HG03575 (cell line): ENCODE data around the gene VGF.
"Not testable (repeated sequence)": the region's sequence is repeated elsewhere in the genome, so short reads cannot be mapped to it uniquely, and the experiment has no call there.

Experiments
- ATAC-seq: cut with Tn5 transposase; IDR thresholded peaks from one replicate; pipeline ENCODE4 v1.9.1; 2021; ENCODE audit not compliant: unreplicated experiment, insufficient number of reproducible peaks, low FRiP score; ENCODE audit errors: extremely low read depth

Gene VGF

GRCh38 chr7:101153969-101154692 is 11.2 kb downstream of the VGF start, which contains the start of gene AP1S1:
Gene AP1S1, plus strand, starts transcription at chr7:101154476. Its CDS starts 39 bp downstream, at chr7:101154515.
- no peak for ATAC-seq

GRCh38 chr7:101151908-101152651 is 13.3 kb downstream of the VGF start:
- ATAC-seq = no peak

GRCh38 chr7:101140746-101141382 is 24.5 kb downstream of the VGF start:
- ATAC-seq = no peak

DNA sequence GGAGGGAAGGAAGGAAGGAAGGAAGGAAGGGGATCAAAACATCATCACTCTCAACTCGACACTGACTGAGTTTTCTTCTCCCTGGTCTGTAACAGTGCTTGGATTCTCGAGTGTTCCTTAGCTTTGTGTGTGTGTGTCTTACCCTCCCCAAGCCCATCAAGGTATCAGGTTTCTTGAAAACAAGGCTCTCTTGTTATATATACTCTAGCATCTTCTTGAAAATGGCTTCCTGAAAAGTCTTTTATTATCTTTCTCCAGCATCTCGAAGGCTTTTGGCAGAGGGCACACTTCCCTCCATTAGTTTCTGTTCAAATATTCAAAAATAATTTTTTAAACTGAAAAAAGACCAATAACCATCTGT is 25.1 kb downstream of the VGF start:
- no peak for ATAC-seq

DNA sequence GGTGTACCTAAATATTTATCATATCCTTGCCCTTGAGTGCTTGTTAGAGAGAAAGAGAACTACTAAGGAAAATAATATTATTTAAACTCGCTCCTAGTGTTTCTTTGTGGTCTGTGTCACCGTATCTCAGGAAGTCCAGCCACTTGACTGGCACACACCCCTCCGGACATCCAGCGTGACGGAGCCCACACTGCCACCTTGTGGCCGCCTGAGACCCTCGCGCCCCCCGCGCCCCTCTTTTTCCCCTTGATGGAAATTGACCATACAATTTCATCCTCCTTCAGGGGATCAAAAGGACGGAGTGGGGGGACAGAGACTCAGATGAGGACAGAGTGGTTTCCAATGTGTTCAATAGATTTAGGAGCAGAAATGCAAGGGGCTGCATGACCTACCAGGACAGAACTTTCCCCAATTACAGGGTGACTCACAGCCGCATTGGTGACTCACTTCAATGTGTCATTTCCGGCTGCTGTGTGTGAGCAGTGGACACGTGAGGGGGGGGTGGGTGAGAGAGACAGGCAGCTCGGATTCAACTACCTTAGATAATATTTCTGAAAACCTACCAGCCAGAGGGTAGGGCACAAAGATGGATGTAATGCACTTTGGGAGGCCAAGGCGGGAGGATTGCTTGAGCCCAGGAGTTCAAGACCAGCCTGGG is 27.0 kb downstream of the VGF start:
- no peak for ATAC-seq

DNA sequence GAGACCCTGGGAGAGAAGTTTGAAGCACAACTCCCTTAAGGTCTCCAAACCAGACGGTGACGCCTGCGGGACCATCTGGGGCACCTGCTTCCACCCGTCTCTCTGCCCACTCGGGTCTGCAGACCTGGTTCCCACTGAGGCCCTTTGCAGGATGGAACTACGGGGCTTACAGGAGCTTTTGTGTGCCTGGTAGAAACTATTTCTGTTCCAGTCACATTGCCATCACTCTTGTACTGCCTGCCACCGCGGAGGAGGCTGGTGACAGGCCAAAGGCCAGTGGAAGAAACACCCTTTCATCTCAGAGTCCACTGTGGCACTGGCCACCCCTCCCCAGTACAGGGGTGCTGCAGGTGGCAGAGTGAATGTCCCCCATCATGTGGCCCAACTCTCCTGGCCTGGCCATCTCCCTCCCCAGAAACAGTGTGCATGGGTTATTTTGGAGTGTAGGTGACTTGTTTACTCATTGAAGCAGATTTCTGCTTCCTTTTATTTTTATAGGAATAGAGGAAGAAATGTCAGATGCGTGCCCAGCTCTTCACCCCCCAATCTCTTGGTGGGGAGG is 27.6 kb downstream of the VGF start:
- ATAC-seq = no peak

DNA sequence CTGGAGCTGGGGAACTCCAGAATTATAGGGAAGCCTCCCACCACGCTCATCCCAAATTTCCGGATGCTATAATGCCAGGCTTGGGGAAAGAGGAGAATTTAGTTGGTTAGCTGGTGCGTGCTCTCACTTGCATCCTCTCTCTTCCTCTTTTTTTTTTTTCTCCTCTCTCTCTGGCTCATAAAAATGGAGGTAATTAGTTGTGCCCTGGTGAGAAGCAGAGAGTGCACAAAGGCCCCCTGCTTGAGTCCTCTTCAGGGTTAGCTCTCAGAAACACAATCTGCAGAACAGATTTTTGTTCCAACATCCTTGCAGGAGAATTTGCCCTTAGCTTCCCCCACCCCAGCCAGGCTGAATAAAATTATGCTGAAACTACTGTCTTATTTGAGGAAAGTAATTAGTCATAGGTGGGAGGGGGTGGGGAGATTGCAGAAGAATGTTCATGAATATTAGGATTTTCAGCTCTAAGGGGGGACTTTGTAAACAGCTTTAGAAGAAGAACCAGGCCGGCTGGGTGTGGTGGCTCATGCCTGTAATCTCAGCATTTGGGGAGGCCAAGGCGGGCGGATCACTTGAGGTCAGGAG is 30.9 kb downstream of the VGF start:
- ATAC-seq = no peak

DNA sequence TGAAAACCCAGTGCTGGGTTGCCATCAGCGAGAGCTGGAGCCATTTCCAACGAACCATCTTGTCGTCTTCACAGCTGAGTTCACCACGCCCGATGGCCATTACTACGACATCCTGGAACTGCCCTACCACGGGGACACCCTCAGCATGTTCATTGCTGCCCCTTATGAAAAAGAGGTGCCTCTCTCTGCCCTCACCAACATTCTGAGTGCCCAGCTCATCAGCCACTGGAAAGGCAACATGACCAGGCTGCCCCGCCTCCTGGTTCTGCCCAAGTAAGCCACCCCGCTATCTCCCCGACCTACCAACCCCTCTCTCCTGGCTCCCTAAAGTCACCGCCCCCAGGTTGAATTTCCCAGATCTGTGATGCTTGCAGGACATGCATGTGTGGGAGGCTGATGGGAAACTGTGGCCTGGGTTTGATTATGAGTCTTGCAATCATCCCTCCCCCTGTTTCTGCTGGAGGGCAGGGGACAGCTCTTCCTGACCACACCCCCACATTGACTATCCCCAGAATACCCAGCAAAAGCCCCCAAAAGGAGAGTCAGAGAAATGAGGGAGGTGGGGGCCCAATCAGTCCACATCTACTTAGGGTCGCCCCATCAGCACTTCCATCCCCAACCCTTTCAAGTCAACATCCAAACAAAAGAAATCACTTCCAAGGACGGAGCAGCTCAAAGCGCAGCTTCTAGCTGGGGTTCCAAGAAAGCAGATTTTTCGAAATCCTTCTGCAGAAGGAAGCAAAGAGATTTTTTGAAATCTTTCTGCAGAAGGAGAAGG is 31.6 kb downstream of the VGF start:
- ATAC-seq = no peak

DNA sequence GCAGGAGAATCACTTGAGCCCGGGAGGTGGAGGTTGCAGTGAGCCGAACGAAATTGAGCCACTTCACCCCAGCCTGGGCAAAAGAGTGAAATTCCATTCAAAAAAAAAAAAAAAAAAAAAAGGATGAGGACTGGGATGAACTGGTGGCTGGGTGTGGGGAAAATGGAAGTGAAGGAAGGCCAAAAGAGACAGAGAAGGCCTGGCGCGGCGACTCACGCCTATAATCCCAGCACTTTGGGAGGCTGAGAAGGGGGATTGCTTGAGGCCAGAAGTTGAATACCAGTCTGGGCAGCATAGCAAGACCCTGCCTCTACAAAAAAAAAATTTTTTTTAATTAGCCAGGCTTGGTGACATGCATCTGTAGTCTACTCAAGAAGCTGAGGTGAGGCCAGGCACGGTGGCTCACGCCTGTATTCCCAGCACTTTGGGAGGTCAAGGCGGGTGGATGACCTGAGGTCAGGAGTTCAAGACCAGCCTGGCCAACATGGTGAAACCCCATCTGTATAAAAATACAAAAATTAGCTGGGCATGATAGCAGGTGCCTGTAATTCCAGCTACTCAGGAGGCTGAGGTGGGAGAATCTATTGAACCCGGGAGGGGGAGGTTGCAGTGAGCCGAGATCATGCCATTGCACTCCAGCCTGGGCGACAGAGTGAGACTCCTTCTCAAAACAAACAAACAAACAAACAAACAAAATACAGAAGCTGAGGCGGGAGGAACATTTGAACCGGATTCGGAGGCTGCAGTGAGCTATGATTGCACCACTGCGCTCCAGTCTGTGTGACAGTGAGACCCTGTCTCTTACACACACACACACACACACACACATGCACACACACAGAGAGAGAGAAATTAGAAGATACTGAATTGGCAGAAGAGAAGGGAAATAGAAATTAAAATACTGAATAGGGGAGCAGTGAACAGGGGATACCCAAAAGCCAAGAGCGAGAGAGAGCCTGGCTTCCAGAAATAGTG is 32.5 kb downstream of the VGF start:
- not testable (repeated sequence) for ATAC-seq

DNA sequence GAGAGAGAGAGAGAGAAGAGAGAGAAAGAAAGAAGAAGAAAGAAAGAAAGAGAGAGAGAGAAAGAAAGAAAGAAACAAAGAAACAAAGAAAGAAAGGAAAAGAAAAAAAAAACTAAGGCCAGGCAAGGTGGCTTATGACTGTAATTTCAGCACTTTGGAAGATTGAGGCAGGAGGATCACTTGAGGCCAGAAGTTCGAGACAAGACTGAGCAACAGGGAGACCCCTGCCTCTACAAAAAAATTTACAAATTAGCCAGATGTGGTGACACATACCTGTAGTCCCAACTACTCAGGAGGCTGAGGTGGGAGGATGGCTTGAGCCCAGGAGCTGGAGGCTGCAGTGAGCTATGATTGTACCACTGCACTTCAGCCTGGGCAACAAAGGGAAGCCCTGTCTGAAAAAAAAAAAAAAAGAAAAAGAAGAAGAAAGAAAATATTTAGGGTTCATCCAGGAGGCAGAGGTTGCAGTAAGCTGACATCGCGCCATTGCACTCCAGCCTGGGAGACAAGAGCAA is 35.7 kb downstream of the VGF start:
- no peak for ATAC-seq

DNA sequence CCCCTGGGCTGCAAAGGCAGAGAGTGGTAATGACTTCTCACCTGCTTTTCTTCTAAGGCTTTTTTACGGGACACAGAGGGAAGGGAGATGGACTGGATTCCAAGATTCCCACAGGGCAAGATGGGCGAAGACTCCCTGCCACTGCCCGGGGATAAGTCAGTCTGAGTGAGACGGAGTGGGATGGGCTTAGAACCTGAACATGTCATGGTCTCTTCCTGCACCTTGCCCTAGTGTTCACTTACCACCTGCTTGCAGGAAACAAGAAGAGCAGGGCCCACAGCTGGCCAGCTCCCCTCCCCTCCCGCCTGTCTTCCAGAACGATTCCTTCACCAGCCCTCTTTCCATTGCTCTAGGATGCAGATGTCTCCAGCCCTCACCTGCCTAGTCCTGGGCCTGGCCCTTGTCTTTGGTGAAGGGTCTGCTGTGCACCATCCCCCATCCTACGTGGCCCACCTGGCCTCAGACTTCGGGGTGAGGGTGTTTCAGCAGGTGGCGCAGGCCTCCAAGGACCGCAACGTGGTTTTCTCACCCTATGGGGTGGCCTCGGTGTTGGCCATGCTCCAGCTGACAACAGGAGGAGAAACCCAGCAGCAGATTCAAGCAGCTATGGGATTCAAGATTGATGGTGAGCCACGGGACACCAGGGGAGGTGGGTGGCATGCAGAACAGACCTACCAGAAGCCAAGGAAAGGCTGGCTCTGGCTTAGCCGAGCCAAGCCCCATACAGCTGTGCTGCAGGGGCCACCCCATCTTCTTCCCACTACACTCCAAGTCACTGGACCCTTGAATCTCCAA is 37.1 kb downstream of the VGF start:
- ATAC-seq = no peak

DNA sequence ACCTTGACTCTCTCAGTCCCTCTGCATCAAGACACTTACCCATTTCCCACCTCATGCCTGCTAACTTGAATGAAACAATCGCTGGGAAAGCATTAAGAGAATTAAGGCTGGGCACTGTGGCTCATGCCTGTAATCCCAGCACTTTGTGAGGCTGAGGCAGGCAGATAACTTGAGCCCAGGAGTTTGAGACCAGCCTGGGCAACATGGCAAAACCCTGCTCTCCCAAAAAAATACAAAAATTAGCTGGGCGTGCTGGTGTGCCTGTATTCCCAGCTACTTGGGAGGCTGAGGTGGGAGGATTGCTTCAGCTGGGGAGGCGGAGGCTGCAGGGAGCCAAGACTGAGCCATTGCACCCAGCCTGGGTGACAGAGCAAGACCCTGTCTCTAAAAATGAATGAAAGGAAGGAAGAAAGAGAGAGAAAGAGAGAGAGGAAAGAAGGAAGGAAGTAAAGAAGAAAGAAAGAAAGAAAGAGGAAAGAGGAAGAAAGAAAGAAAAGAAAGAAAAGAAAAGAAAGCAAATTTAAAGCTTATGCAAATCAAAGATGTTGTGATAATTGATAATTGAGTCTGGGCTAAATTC is 37.8 kb downstream of the VGF start:
- no peak for ATAC-seq

- no peak for ATAC-seq
Observed at GRCh38 chr7:101126651-101127459, 38.5 kb downstream of the VGF start, which contains the start of gene SERPINE1. Gene SERPINE1, plus strand, starts transcription at chr7:101127104. Its CDS starts 1,290 bp downstream, at chr7:101128394.

DNA sequence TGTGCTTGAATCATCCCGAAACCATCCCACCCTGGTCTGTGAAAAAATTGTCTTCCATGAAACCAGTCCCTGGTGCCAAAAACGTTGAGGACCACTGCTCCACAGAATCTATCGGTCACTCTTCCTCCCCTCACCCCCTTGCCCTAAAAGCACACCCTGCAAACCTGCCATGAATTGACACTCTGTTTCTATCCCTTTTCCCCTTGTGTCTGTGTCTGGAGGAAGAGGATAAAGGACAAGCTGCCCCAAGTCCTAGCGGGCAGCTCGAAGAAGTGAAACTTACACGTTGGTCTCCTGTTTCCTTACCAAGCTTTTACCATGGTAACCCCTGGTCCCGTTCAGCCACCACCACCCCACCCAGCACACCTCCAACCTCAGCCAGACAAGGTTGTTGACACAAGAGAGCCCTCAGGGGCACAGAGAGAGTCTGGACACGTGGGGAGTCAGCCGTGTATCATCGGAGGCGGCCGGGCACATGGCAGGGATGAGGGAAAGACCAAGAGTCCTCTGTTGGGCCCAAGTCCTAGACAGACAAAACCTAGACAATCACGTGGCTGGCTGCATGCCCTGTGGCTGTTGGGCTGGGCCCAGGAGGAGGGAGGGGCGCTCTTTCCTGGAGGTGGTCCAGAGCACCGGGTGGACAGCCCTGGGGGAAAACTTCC is 39.2 kb downstream of the VGF start:
- no peak for ATAC-seq
